Activated naive CD4-positive, alpha-beta T cell treated with anti-CD3 and anti-CD28 coated beads, Interleukin-2, amount 50 U/mL, for 72 hours (primary cell): ENCODE measurements around the gene TFEC. TPM values are rescaled to one million over a fixed set of nuclear protein-coding genes. Genes with fewer than 3 reads are reported as not detected.

Source experiments
- ATAC-seq, 2 donors: fragments of 150-1000 bp; cut with Tn5 transposase; 2 replicates each; pipeline ENCODE4 v1.10.0; 2021; ENCODE audit warnings: mild to moderate bottlenecking in 2 of 2, moderate library complexity in 2 of 2
- DNase-seq, 2 donors: peaks; one replicate each; pipeline ENCODE4 v3.0.0; 2021 to 2022; ENCODE audit warnings: low spot score in 2 of 2
- H3K27ac Mint-ChIP-seq, 2 donors: one replicate each; pipeline ENCODE4 v1.8.0; 2022; ENCODE audit warnings: mild to moderate bottlenecking in 2 of 2, mixed read lengths in 2 of 2
- H3K36me3 Mint-ChIP-seq, 2 donors: one replicate each; pipeline ENCODE4 v1.8.0; 2022; ENCODE audit warnings: mixed read lengths in 2 of 2
- H3K9me3 Mint-ChIP-seq, 2 donors: one replicate each; pipeline ENCODE4 v1.8.0; 2022; ENCODE audit warnings: mixed read lengths in 2 of 2
- total RNA-seq, 2 donors: library from RNA; stranded (reverse); gene quantifications; one replicate each; pipeline ENCODE4 v1.2.3, GENCODE V29; 2022

The TFEC gene
- total RNA-seq, 2 donors from 2014 or later = not detected

- Mint-ChIP-seq H3K9me3 (peaks cover 10 to 11% of the 10 kb centered on the region in 2 donors), H3K27ac (no peak overlapping the region), H3K36me3 (peaks cover 0 to 7% of the 10 kb centered on the region in 2 donors)
- no peak for DNase-seq
- no peak for ATAC-seq
Observed at GRCh38 chr7:115888981-115889668, 141.4 kb downstream of the TFEC start.

GRCh38 chr7:115885550-115885949 is 145.0 kb downstream of the TFEC start:
- peaks cover 10 to 11% of the 10 kb centered on the region in 2 donors for H3K9me3 Mint-ChIP-seq
- peaks cover 0 to 7% of the 10 kb centered on the region in 2 donors for H3K36me3 Mint-ChIP-seq
- DNase-seq (no peak), ATAC-seq (no peak)
- H3K27ac Mint-ChIP-seq = no peak overlapping the region

Other genes starting within 250 kb of the TFEC start
- gene TES, start 179.8 kb upstream of the TFEC start, total RNA-seq = 10 to 100 TPM; 45.8 to 79.2 TPM